K562 (cell line): Measurements from ENCODE around the gene ZP3. TPM values are rescaled to one million over a fixed set of nuclear protein-coding genes. Genes with fewer than 3 reads are reported as not detected.
A peak's percentile ranks its signal among the peaks of the same experiment; 100 is the strongest.

ENCODE experiments used
- ADNP ChIP-seq: fragments of 200-800 bp; sonication (Bioruptor generic); IDR thresholded peaks from 2 replicates; pipeline ENCODE4 v1.6.1; 2016; ENCODE audit warnings: missing genetic modification characterization, missing compliant biosample characterization
- BRF1 ChIP-seq: IDR thresholded peaks from 3 replicates; pipeline ENCODE4 v1.6.1; 2011; ENCODE audit warnings: borderline replicate concordance, mild to moderate bottlenecking; ENCODE audit not compliant: insufficient read length; ENCODE audit errors: extremely low read depth
- CAMTA2 ChIP-seq: fragments of 250-450 bp; sonication (Bioruptor Pico); conservative IDR thresholded peaks from 2 replicates; pipeline ENCODE4 v1.5.1; 2022
- CREB5 ChIP-seq: fragments of 250-450 bp; sonication (Bioruptor Pico); IDR thresholded peaks from 2 replicates; pipeline ENCODE4 v1.5.0; 2020; ENCODE audit warnings: mild to moderate bottlenecking
- DLX4 ChIP-seq: fragments of 250-450 bp; sonication (Bioruptor Pico); IDR thresholded peaks from 2 replicates; pipeline ENCODE4 v1.6.1; 2021; ENCODE audit warnings: mild to moderate bottlenecking
- HMG20A ChIP-seq: fragments of 450-650 bp; formaldehyde crosslinking; conservative IDR thresholded peaks from 2 replicates; pipeline ENCODE4 v1.4.0; 2020; ENCODE audit warnings: mild to moderate bottlenecking, mixed read lengths
- PREB ChIP-seq: sonication (generic); formaldehyde crosslinking; IDR thresholded peaks from 2 replicates; pipeline ENCODE4 v1.8.1; 2023; ENCODE audit warnings: mild to moderate bottlenecking, missing genetic modification reagents
- RBM25 ChIP-seq: fragments of 200-400 bp; formaldehyde crosslinking; IDR thresholded peaks from 2 replicates; pipeline ENCODE4 v1.6.1; 2018; ENCODE audit warnings: low read length, low read depth, moderate library complexity; ENCODE audit not compliant: severe bottlenecking
- ZBTB7A ChIP-seq: IDR thresholded peaks from 2 replicates; pipeline ENCODE4 v1.6.1; 2011; ENCODE audit warnings: low read depth, mild to moderate bottlenecking, low read length, moderate library complexity, borderline replicate concordance; ENCODE audit not compliant: control insufficient read depth
- ZNF224 ChIP-seq: sonication (generic); formaldehyde crosslinking; IDR thresholded peaks from 2 replicates; pipeline ENCODE4 v1.8.0; 2022; ENCODE audit warnings: mild to moderate bottlenecking, missing genetic modification reagents
- ZNF75A ChIP-seq: fragments of 450-650 bp; formaldehyde crosslinking; IDR thresholded peaks from 2 replicates; pipeline ENCODE4 v1.4.0; 2020; ENCODE audit warnings: mild to moderate bottlenecking
- polyA plus RNA-seq, 8 experiments: library from polyadenylated mRNA; depleted of rRNA in 4 of 8; stranded (reverse) in 5 of 8; unstranded in 3 of 8; fragments of >200 nt; fragmentation: Nextera tagmentation in 2 of 8; fragmentation: Illumina TruSeq in 1 of 8; extraction: Ambion mirVana in 2 of 8; extraction: Trizol in 1 of 8; gene quantifications; 2 replicates each; pipeline versions ENCODE4 v1.2.1 to v1.2.3, GENCODE V29; 2011 to 2014; ENCODE audit warnings: inconsistent platforms in 1 of 8, missing spikeins in 1 of 8
- total RNA-seq, 7 experiments: library from RNA; depleted of rRNA in 6 of 7; stranded (reverse); fragments of >200 nt in 6 of 7; fragmentation: Illumina TruSeq in 2 of 7; extraction: Trizol in 2 of 7; gene quantifications; 2 replicates each; pipeline versions ENCODE4 v1.2.1 to v1.2.3, GENCODE V29; 2011 to 2021; ENCODE audit warnings: low replicate concordance in 1 of 7
- TF ChIP-seq, protein P1 (sequence below): fragments of 450-650 bp; IDR thresholded peaks from 2 replicates; pipeline ENCODE4 v1.6.1; 2017; ENCODE audit warnings: antibody characterized with exemption
- TF ChIP-seq, protein P2 (sequence below): fragments of 250-450 bp; sonication (Bioruptor Pico); IDR thresholded peaks from 2 replicates; pipeline ENCODE4 v1.8.0; 2022; ENCODE audit warnings: moderate library complexity, mild to moderate bottlenecking, inconsistent platforms
- TF ChIP-seq, protein P3 (sequence below): fragments of 200-800 bp; sonication (Bioruptor generic); IDR thresholded peaks from 2 replicates; pipeline ENCODE4 v1.6.1; 2017; ENCODE audit warnings: missing genetic modification characterization, missing compliant biosample characterization
- TF ChIP-seq, protein P4 (sequence below): fragments of 450-650 bp; conservative IDR thresholded peaks from 2 replicates; pipeline ENCODE4 v1.6.1; 2016; ENCODE audit warnings: missing genetic modification characterization, low read depth, mild to moderate bottlenecking, missing compliant biosample characterization, moderate library complexity

The ZP3 gene
- total and polyA plus RNA-seq, 9 of the 15 experiments (the other 6 are each of a cell fraction or from before 2014, with no cell fraction given), result 1.4 to 3.8 (median 2.4) TPM

GRCh38 chr7:76383089-76383944, 41.4 kb upstream of the ZP3 start (continued):
- TF ChIP-seq, protein P1, sequence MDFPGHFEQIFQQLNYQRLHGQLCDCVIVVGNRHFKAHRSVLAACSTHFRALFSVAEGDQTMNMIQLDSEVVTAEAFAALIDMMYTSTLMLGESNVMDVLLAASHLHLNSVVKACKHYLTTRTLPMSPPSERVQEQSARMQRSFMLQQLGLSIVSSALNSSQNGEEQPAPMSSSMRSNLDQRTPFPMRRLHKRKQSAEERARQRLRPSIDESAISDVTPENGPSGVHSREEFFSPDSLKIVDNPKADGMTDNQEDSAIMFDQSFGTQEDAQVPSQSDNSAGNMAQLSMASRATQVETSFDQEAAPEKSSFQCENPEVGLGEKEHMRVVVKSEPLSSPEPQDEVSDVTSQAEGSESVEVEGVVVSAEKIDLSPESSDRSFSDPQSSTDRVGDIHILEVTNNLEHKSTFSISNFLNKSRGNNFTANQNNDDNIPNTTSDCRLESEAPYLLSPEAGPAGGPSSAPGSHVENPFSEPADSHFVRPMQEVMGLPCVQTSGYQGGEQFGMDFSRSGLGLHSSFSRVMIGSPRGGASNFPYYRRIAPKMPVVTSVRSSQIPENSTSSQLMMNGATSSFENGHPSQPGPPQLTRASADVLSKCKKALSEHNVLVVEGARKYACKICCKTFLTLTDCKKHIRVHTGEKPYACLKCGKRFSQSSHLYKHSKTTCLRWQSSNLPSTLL, result no peak
- TF ChIP-seq RBM25 (peak; percentile 68), ZBTB7A (no peak), ZNF75A (CRISPR knock-in tag) (no peak), HMG20A (CRISPR knock-in tag) (no peak), ADNP (tag) (no peak), CAMTA2 (CRISPR knock-in tag) (no peak), DLX4 (no peak), PREB (CRISPR knock-in tag) (no peak), ZNF224 (CRISPR knock-in tag) (no peak), BRF1 (no peak), CREB5 (CRISPR knock-in tag) (no peak)
- TF ChIP-seq, protein P2, sequence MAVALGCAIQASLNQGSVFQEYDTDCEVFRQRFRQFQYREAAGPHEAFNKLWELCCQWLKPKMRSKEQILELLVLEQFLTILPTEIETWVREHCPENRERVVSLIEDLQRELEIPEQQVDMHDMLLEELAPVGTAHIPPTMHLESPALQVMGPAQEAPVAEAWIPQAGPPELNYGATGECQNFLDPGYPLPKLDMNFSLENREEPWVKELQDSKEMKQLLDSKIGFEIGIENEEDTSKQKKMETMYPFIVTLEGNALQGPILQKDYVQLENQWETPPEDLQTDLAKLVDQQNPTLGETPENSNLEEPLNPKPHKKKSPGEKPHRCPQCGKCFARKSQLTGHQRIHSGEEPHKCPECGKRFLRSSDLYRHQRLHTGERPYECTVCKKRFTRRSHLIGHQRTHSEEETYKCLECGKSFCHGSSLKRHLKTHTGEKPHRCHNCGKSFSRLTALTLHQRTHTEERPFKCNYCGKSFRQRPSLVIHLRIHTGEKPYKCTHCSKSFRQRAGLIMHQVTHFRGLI, result no peak
- TF ChIP-seq, protein P3, sequence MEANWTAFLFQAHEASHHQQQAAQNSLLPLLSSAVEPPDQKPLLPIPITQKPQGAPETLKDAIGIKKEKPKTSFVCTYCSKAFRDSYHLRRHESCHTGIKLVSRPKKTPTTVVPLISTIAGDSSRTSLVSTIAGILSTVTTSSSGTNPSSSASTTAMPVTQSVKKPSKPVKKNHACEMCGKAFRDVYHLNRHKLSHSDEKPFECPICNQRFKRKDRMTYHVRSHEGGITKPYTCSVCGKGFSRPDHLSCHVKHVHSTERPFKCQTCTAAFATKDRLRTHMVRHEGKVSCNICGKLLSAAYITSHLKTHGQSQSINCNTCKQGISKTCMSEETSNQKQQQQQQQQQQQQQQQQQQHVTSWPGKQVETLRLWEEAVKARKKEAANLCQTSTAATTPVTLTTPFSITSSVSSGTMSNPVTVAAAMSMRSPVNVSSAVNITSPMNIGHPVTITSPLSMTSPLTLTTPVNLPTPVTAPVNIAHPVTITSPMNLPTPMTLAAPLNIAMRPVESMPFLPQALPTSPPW (CRISPR knock-in tag), result no peak
- TF ChIP-seq, protein P4, sequence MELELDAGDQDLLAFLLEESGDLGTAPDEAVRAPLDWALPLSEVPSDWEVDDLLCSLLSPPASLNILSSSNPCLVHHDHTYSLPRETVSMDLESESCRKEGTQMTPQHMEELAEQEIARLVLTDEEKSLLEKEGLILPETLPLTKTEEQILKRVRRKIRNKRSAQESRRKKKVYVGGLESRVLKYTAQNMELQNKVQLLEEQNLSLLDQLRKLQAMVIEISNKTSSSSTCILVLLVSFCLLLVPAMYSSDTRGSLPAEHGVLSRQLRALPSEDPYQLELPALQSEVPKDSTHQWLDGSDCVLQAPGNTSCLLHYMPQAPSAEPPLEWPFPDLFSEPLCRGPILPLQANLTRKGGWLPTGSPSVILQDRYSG (tag), result 0 out of 2 replicates have a peak, but pooled peaks have one; percentile 46
